ENCODE results near the gene FUT8.

The FUT8 gene

GRCh38 chr14:65749287-65749686 lies 336.8 kb downstream of the FUT8 start:
- H3K36me3 ChIP-seq (ENCODE audit: control insufficient read depth, insufficient read depth, low read length), result no peaks in the 10 kb centered on the region
- no peaks in the 10 kb centered on the region for H3K27me3 ChIP-seq (ENCODE audit: control insufficient read depth, insufficient read depth, low read length)
- peaks cover 14% of the 10 kb centered on the region for H3K4me1 ChIP-seq (ENCODE audit: control insufficient read depth, insufficient read depth, low read length)
- no peaks in the 10 kb centered on the region for H3K9me3 ChIP-seq (ENCODE audit: control insufficient read depth, low read length)
- no peak overlapping the region for H3K4me3 ChIP-seq (ENCODE audit: low read length)
- no peak overlapping the region for H3K9ac ChIP-seq (ENCODE audit: low read length)

- no peaks in the 10 kb centered on the region for H3K27me3 ChIP-seq (ENCODE audit: control insufficient read depth, insufficient read depth, low read length)
- peaks cover 14% of the 10 kb centered on the region for H3K4me1 ChIP-seq (ENCODE audit: control insufficient read depth, insufficient read depth, low read length)
- no peak overlapping the region for H3K4me3 ChIP-seq (ENCODE audit: low read length)
- no peak overlapping the region for H3K9ac ChIP-seq (ENCODE audit: low read length)
- H3K36me3 ChIP-seq (ENCODE audit: control insufficient read depth, insufficient read depth, low read length), result no peaks in the 10 kb centered on the region
- no peaks in the 10 kb centered on the region for H3K9me3 ChIP-seq (ENCODE audit: control insufficient read depth, low read length)
These were observed 338.4 kb downstream of the FUT8 start for GRCh38 chr14:65750906-65751305.

GRCh38 chr14:65751510-65751909 lies 339.0 kb downstream of the FUT8 start:
- no peaks in the 10 kb centered on the region for H3K36me3 ChIP-seq (ENCODE audit: control insufficient read depth, insufficient read depth, low read length)
- no peaks in the 10 kb centered on the region for H3K9me3 ChIP-seq (ENCODE audit: control insufficient read depth, low read length)
- H3K4me1 ChIP-seq (ENCODE audit: control insufficient read depth, insufficient read depth, low read length), result peaks cover 14% of the 10 kb centered on the region
- H3K9ac ChIP-seq (ENCODE audit: low read length), result no peak overlapping the region
- no peak overlapping the region for H3K4me3 ChIP-seq (ENCODE audit: low read length)
- H3K27me3 ChIP-seq (ENCODE audit: control insufficient read depth, insufficient read depth, low read length), result no peaks in the 10 kb centered on the region

- Histone ChIP-seq H3K36me3 (ENCODE audit: control insufficient read depth, insufficient read depth, low read length) (no peaks in the 10 kb centered on the region), H3K27me3 (ENCODE audit: control insufficient read depth, insufficient read depth, low read length) (no peaks in the 10 kb centered on the region), H3K4me3 (ENCODE audit: low read length) (no peak overlapping the region), H3K9ac (ENCODE audit: low read length) (no peak overlapping the region), H3K9me3 (ENCODE audit: control insufficient read depth, low read length) (no peaks in the 10 kb centered on the region), H3K4me1 (ENCODE audit: control insufficient read depth, insufficient read depth, low read length) (peaks cover 14% of the 10 kb centered on the region)
These were observed 340.5 kb downstream of the FUT8 start for GRCh38 chr14:65753061-65753460.

- Histone ChIP-seq H3K4me1 (ENCODE audit: control insufficient read depth, insufficient read depth, low read length) (peaks cover 14% of the 10 kb centered on the region), H3K27me3 (ENCODE audit: control insufficient read depth, insufficient read depth, low read length) (no peaks in the 10 kb centered on the region), H3K9ac (ENCODE audit: low read length) (no peak overlapping the region), H3K4me3 (ENCODE audit: low read length) (no peak overlapping the region), H3K36me3 (ENCODE audit: control insufficient read depth, insufficient read depth, low read length) (no peaks in the 10 kb centered on the region), H3K9me3 (ENCODE audit: control insufficient read depth, low read length) (no peaks in the 10 kb centered on the region)
These were observed 342.8 kb downstream of the FUT8 start for GRCh38 chr14:65755331-65755730.

- Histone ChIP-seq H3K9ac (ENCODE audit: low read length) (no peak overlapping the region), H3K27me3 (ENCODE audit: control insufficient read depth, insufficient read depth, low read length) (no peaks in the 10 kb centered on the region), H3K36me3 (ENCODE audit: control insufficient read depth, insufficient read depth, low read length) (no peaks in the 10 kb centered on the region), H3K4me1 (ENCODE audit: control insufficient read depth, insufficient read depth, low read length) (peaks cover 14% of the 10 kb centered on the region), H3K9me3 (ENCODE audit: control insufficient read depth, low read length) (no peaks in the 10 kb centered on the region), H3K4me3 (ENCODE audit: low read length) (no peak overlapping the region)
These were observed 344.4 kb downstream of the FUT8 start for GRCh38 chr14:65756880-65757279.

- Histone ChIP-seq H3K9me3 (ENCODE audit: control insufficient read depth, low read length) (no peaks in the 10 kb centered on the region), H3K4me3 (ENCODE audit: low read length) (no peak overlapping the region), H3K9ac (ENCODE audit: low read length) (no peak overlapping the region), H3K27me3 (ENCODE audit: control insufficient read depth, insufficient read depth, low read length) (peaks cover 6% of the 10 kb centered on the region), H3K36me3 (ENCODE audit: control insufficient read depth, insufficient read depth, low read length) (no peaks in the 10 kb centered on the region), H3K4me1 (ENCODE audit: control insufficient read depth, insufficient read depth, low read length) (peaks cover 22% of the 10 kb centered on the region)
These were observed 356.6 kb downstream of the FUT8 start for GRCh38 chr14:65769151-65769550.

GRCh38 chr14:65770681-65771080 lies 358.2 kb downstream of the FUT8 start:
- Histone ChIP-seq H3K4me1 (ENCODE audit: control insufficient read depth, insufficient read depth, low read length) (peaks cover 29% of the 10 kb centered on the region), H3K27me3 (ENCODE audit: control insufficient read depth, insufficient read depth, low read length) (peaks cover 6% of the 10 kb centered on the region)

GRCh38 chr14:65771271-65771670 lies 358.7 kb downstream of the FUT8 start:
- Histone ChIP-seq H3K36me3 (ENCODE audit: control insufficient read depth, insufficient read depth, low read length) (no peaks in the 10 kb centered on the region), H3K9ac (ENCODE audit: low read length) (no peak overlapping the region), H3K27me3 (ENCODE audit: control insufficient read depth, insufficient read depth, low read length) (peaks cover 6% of the 10 kb centered on the region), H3K4me1 (ENCODE audit: control insufficient read depth, insufficient read depth, low read length) (peaks cover 35% of the 10 kb centered on the region), H3K4me3 (ENCODE audit: low read length) (no peak overlapping the region), H3K9me3 (ENCODE audit: control insufficient read depth, low read length) (no peaks in the 10 kb centered on the region)

More at GRCh38 chr14:65770681-65771080, 358.2 kb downstream of the FUT8 start:
- Histone ChIP-seq H3K9me3 (ENCODE audit: control insufficient read depth, low read length) (no peaks in the 10 kb centered on the region), H3K36me3 (ENCODE audit: control insufficient read depth, insufficient read depth, low read length) (no peaks in the 10 kb centered on the region), H3K9ac (ENCODE audit: low read length) (no peak overlapping the region), H3K4me3 (ENCODE audit: low read length) (no peak overlapping the region)

- no peak overlapping the region for H3K4me3 ChIP-seq (ENCODE audit: low read length)
- peaks cover 6% of the 10 kb centered on the region for H3K27me3 ChIP-seq (ENCODE audit: control insufficient read depth, insufficient read depth, low read length)
- H3K9me3 ChIP-seq (ENCODE audit: control insufficient read depth, low read length), result no peaks in the 10 kb centered on the region
- no peaks in the 10 kb centered on the region for H3K36me3 ChIP-seq (ENCODE audit: control insufficient read depth, insufficient read depth, low read length)
- H3K9ac ChIP-seq (ENCODE audit: low read length), result no peak overlapping the region
- peaks cover 38% of the 10 kb centered on the region for H3K4me1 ChIP-seq (ENCODE audit: control insufficient read depth, insufficient read depth, low read length)
These were observed 359.9 kb downstream of the FUT8 start for GRCh38 chr14:65772466-65772865.

GRCh38 chr14:65772921-65773574 lies 360.5 kb downstream of the FUT8 start:
- Histone ChIP-seq H3K9ac (ENCODE audit: low read length) (no peak overlapping the region), H3K9me3 (ENCODE audit: control insufficient read depth, low read length) (no peaks in the 10 kb centered on the region), H3K4me1 (ENCODE audit: control insufficient read depth, insufficient read depth, low read length) (peaks cover 38% of the 10 kb centered on the region), H3K36me3 (ENCODE audit: control insufficient read depth, insufficient read depth, low read length) (no peaks in the 10 kb centered on the region), H3K4me3 (ENCODE audit: low read length) (no peak overlapping the region), H3K27me3 (ENCODE audit: control insufficient read depth, insufficient read depth, low read length) (peaks cover 6% of the 10 kb centered on the region)

- Histone ChIP-seq H3K27me3 (ENCODE audit: control insufficient read depth, insufficient read depth, low read length) (peaks cover 6% of the 10 kb centered on the region), H3K4me3 (ENCODE audit: low read length) (no peak overlapping the region), H3K4me1 (ENCODE audit: control insufficient read depth, insufficient read depth, low read length) (peaks cover 38% of the 10 kb centered on the region), H3K36me3 (ENCODE audit: control insufficient read depth, insufficient read depth, low read length) (no peaks in the 10 kb centered on the region), H3K9ac (ENCODE audit: low read length) (no peak overlapping the region), H3K9me3 (ENCODE audit: control insufficient read depth, low read length) (no peaks in the 10 kb centered on the region)
These were observed 361.5 kb downstream of the FUT8 start for GRCh38 chr14:65774041-65774440.
